Neural cell (in vitro differentiated cells): ENCODE results near the gene TIGD7.

Experiments used
- CTCF ChIP-seq: fragments of 450-650 bp; IDR thresholded peaks from 2 replicates; pipeline ENCODE4 v1.5.1; 2014; ENCODE audit warnings: antibody characterized with exemption, mild to moderate bottlenecking, moderate library complexity; ENCODE audit not compliant: poor library complexity, severe bottlenecking
- EP300 ChIP-seq: fragments of 450-650 bp; conservative IDR thresholded peaks from 2 replicates; pipeline ENCODE4 v1.6.1; 2014; ENCODE audit warnings: antibody characterized with exemption, mild to moderate bottlenecking, moderate library complexity; ENCODE audit not compliant: poor library complexity, severe bottlenecking
- EZH2 ChIP-seq: fragments of 200-600, 300-800 bp; shearing (Covaris generic), sonication (generic); IDR thresholded peaks from 2 replicates; pipeline ENCODE4 v1.6.1; 2014; ENCODE audit warnings: antibody characterized with exemption, low read length, borderline replicate concordance, mild to moderate bottlenecking; ENCODE audit not compliant: insufficient read depth, poor library complexity, severe bottlenecking
- MXI1 ChIP-seq: fragments of 450-650 bp; conservative IDR thresholded peaks from 2 replicates; pipeline ENCODE4 v1.6.1; 2014; ENCODE audit warnings: antibody characterized with exemption, mild to moderate bottlenecking; ENCODE audit not compliant: poor library complexity, severe bottlenecking
- POLR2AphosphoS5 ChIP-seq: IDR thresholded peaks from 2 replicates; pipeline ENCODE4 v1.6.1; 2012
- RAD21 ChIP-seq: fragments of 450-650 bp; conservative IDR thresholded peaks from 2 replicates; pipeline ENCODE4 v1.6.1; 2014; ENCODE audit warnings: antibody characterized with exemption, mild to moderate bottlenecking, moderate library complexity
- REST ChIP-seq: IDR thresholded peaks from 2 replicates; pipeline ENCODE4 v1.6.1; 2012; ENCODE audit warnings: borderline replicate concordance
- SMC3 ChIP-seq: fragments of 450-650 bp; conservative IDR thresholded peaks from 2 replicates; pipeline ENCODE4 v1.6.1; 2014; ENCODE audit warnings: antibody characterized with exemption, mild to moderate bottlenecking, moderate library complexity; ENCODE audit not compliant: poor library complexity
- TAF1 ChIP-seq: IDR thresholded peaks from 2 replicates; pipeline ENCODE4 v1.6.1; 2012; ENCODE audit warnings: low read depth

DNA sequence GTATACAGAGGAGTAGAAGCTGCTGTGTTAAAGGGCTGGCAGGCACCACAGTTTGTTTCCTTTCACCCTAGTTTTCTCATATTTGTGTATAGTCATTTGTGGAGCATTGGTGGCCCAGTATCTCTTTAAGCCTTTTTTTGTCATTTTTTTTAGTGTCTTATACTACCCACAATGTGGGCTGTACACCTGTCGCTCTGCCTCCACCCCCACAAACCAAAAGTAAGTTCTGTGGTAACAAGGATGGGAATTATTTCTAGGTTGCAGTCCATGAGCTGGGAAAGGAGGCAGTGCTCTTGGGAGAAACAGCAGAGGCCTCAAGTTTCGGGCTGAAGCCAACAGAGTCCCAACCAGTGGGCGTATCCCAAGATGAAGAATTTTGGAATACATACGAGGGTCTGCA lies 6.3 kb upstream of the TIGD7 start:
- TF ChIP-seq CTCF (no peak), POLR2AphosphoS5 (no peak), EP300 (no peak), SMC3 (no peak), TAF1 (no peak), EZH2 (no peak), REST (no peak), MXI1 (no peak), RAD21 (no peak)
